Diencephalon (tissue), 1 donor: ENCODE data around the gene ZBTB46. TPM values are rescaled to one million over a fixed set of nuclear protein-coding genes. Genes with fewer than 3 reads are reported as not detected.

ENCODE experiments used
- small RNA-seq: library from RNA; depleted of rRNA; stranded (forward); fragments of <200 nt; gene quantifications from one replicate; pipeline ENCODE3, GENCODE V24; 2014
- total RNA-seq: library from RNA; depleted of rRNA; stranded (reverse); fragments of >200 nt; gene quantifications from one replicate; pipeline ENCODE4 v1.2.3, GENCODE V29; 2014

The ZBTB46 gene, protein sequence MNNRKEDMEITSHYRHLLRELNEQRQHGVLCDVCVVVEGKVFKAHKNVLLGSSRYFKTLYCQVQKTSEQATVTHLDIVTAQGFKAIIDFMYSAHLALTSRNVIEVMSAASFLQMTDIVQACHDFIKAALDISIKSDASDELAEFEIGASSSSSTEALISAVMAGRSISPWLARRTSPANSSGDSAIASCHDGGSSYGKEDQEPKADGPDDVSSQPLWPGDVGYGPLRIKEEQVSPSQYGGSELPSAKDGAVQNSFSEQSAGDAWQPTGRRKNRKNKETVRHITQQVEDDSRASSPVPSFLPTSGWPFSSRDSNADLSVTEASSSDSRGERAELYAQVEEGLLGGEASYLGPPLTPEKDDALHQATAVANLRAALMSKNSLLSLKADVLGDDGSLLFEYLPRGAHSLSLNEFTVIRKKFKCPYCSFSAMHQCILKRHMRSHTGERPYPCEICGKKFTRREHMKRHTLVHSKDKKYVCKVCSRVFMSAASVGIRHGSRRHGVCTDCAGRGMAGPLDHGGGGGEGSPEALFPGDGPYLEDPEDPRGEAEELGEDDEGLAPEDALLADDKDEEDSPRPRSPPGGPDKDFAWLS
- total RNA-seq, result 20.3 TPM

GRCh38 chr20:63830841-63831588 lies at the start of gene ZBTB46:
Gene ZBTB46 (minus strand): TSS chr20:63831264. CDS start chr20:63790757, 40,507 bp downstream.

DNA sequence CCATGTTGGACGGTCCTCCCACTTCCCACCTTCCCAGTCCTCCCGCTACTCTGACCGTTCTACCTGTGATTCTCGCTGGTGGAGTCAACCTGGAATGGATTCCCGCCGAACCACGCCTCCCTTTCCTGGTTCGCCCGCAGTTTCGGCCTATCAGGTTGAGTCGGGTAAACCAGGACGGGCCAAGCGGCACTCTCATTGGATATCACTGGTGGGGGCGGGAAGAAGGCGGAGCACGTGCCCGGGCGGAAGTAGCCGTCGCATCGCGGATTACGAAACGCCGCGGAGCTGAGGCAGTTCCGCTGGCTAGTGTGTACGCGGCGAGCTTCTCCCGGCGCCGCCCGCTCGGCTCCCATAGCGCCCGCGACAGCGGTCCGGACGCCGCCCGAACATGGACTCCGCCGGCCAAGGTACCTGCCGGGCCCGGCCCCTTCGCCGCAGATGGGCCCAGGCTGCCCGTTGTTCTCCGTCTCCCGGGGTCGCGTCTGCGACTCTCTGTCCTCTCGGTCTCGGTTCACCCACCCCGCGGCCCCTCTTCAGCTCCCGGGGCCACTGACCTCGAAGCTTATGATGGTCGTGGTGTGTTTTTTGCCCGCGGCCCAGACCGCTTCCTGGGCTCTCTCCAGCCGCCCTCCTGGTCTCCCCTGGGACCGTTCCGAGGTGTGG lies 34.0 kb upstream of the ZBTB46 start, which contains the start of gene TPD52L2:
Gene TPD52L2 (plus strand): TSS at position 293 of the 663 bp plus-strand sequence. CDS start 96 bp downstream, at position 389.

GRCh38 chr20:63861365-63861934 lies 30.4 kb upstream of the ZBTB46 start, which contains the start of gene ABHD16B:
Gene ABHD16B (plus strand): TSS chr20:63861498. CDS start chr20:63861541, 43 bp downstream.

DNA sequence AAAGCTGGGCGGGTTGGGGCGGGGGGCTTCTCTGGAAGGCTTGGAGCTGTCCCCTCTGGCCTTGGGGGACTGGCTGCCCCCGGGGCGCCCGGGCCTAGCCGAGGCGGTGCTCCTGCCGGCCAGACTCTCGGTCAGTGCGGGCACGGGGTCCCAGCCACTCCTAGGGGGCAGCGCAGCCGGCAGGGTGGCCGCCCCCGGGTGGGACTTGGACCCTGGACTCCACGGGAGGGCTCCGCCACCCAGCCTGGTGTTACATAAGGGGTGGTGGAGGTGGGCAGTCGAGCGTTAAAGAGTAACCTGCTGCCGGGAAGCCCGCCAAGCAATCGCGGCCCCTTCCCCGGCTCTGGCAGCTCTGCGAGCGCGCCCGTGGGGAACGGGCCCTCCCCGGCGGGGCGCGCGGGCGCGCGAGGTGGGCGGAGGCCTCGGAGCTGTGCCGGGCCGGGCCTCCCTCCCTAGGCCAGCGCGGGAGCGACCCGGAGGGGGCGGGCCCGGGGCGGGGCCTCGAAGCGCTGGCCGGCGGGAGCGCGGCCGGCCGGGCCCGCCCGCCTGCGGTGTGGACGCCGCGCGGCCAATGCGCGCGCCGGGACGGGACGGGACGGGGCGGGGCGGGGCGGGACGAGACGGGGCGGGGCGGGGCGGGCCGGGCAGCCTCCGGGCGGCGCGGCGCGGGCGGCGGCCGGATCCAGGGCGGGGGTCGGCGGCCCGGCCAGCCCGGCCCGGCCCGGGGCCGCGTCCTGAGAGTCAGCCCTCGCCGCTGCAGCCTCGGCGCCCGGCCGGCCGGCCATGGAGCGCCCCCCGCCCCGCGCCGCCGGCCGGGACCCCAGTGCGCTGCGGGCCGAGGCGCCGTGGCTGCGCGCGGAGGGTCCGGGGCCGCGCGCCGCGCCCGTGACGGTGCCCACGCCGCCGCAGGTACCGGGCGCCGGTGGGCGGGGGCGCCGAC lies 91.7 kb downstream of the ZBTB46 start, which contains the start of gene SLC2A4RG:
Gene SLC2A4RG (plus strand): TSS at position 647 of the 940 bp plus-strand sequence. CDS start 137 bp downstream, at position 784.

DNA sequence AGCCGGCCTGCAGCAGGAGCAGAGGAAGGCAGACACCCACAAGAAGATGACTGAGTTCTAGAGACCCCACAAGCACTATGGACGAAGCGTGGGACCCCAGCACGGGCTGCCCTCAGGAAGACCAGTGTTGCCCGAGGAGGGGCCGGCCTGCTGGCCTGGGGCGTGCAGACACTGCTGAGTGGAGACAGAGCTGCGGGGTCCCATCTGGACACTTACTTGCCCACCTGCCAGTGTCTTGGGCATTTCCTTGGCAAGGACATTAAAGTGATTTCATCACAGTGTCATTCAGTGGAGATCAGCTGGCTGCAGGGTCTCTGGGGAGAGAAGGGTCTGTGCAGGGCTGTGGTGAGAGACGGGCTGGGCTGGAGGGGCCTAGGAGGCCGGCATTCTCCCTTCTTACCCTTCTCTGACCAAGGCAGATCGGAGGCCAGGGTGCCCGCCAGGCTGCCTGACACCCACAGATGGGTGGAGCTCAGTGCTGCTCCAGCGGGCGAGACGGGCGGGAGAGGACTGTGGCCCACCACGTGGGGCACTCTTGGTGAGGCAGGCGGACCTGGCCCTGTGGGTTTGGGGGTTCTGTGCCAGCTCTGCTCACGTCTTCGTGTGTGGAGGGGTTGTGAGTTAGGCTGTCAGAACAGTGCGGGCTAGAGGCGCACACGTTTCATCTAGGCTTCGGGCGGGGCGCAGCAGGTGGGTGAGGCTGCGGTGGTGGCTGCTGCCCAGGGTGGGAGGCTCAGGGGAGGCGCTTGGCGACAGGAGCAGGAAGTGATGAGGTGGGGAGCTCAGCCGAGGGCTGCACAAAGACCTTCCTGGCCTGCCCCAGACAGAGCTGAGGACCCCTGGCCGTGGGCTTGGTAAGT lies 95.0 kb downstream of the ZBTB46 start, which contains the start of gene LIME1:
Gene LIME1 (plus strand): TSS at position 806 of the 860 bp plus-strand sequence. CDS start 886 bp downstream, outside the sequence.

GRCh38 chr20:63707558-63708300 lies 123.3 kb downstream of the ZBTB46 start, which contains the start of the genes ARFRP1 and ZGPAT:
Gene ARFRP1 (minus strand): TSS chr20:63707976. CDS start chr20:63707091, 885 bp downstream.
Gene ZGPAT (plus strand): TSS chr20:63708039. CDS start chr20:63708581, 542 bp downstream.

GRCh38 chr20:63696628-63697356 lies 134.3 kb downstream of the ZBTB46 start, which contains the start of gene TNFRSF6B:
Gene TNFRSF6B (plus strand): TSS chr20:63696652. CDS start chr20:63696768, 116 bp downstream.

Small RNA genes within 50 kb of the gene (small RNA-seq; reads per million reads assigned to genes)
- gene LIME1 (not detected), gene TNFRSF6B (not detected)

Other genes with a start within 250 kb of the ZBTB46 start
- 7.8 TPM for gene GMEB2, start 204.2 kb downstream of the ZBTB46 start, total RNA-seq
- gene STMN3, start 177.8 kb downstream of the ZBTB46 start, total RNA-seq, result 191 TPM
- 8.8 TPM for gene RTEL1, start 173.0 kb downstream of the ZBTB46 start, total RNA-seq
- gene TNFRSF6B, start 134.6 kb downstream of the ZBTB46 start, total RNA-seq, result 1.6 TPM
- gene ARFRP1, start 123.3 kb downstream of the ZBTB46 start, total RNA-seq, result 26.3 TPM
- 12.0 TPM for gene ZGPAT, start 123.2 kb downstream of the ZBTB46 start, total RNA-seq
- 3.5 TPM for gene LIME1, start 94.6 kb downstream of the ZBTB46 start, total RNA-seq
- gene SLC2A4RG, start 91.5 kb downstream of the ZBTB46 start, total RNA-seq, result 4.6 TPM
- gene ABHD16B, start 30.2 kb upstream of the ZBTB46 start, total RNA-seq, result not detected
- 30.0 TPM for gene TPD52L2, start 34.0 kb upstream of the ZBTB46 start, total RNA-seq
- gene DNAJC5, start 63.9 kb upstream of the ZBTB46 start, total RNA-seq, result 122 TPM
- gene UCKL1, start 125.2 kb upstream of the ZBTB46 start, total RNA-seq, result 17.8 TPM
- gene ZNF512B, start 138.7 kb upstream of the ZBTB46 start, total RNA-seq, result 18.0 TPM
- gene SAMD10, start 148.4 kb upstream of the ZBTB46 start, total RNA-seq, result 10.4 TPM
- gene PRPF6, start 149.9 kb upstream of the ZBTB46 start, total RNA-seq, result 59.7 TPM
- 3.7 TPM for gene C20orf204, start 204.9 kb upstream of the ZBTB46 start, total RNA-seq
- gene SOX18, start 218.4 kb upstream of the ZBTB46 start, total RNA-seq, result 1.6 TPM
- gene TCEA2, start 231.9 kb upstream of the ZBTB46 start, total RNA-seq, result 42.0 TPM
- gene RGS19, start 248.3 kb upstream of the ZBTB46 start, total RNA-seq, result 12.9 TPM
- 33.4 TPM for gene OPRL1, start 248.8 kb upstream of the ZBTB46 start, total RNA-seq